Ovary (tissue), 3 donors: ENCODE measurements around the gene CENPB.

ENCODE experiments used
- POLR2A ChIP-seq: fragments of 450-650 bp; IDR thresholded peaks from one replicate; pipeline ENCODE4 v1.6.1; 2017; ENCODE audit warnings: antibody characterized with exemption, mild to moderate bottlenecking, moderate library complexity
- TF ChIP-seq, protein P1 (sequence below), 3 donors: fragments of 450-650 bp in 2 of 3; fragments of 200-600 bp in 1 of 3; IDR thresholded peaks; one replicate each; pipeline versions ENCODE4 v1.5.1 to v1.8.0; 2016 to 2022; ENCODE audit warnings: antibody characterized with exemption in 3 of 3, mild to moderate bottlenecking in 1 of 3
- donor health status: DM: no; HTN: no; CAD: no.

DNA sequence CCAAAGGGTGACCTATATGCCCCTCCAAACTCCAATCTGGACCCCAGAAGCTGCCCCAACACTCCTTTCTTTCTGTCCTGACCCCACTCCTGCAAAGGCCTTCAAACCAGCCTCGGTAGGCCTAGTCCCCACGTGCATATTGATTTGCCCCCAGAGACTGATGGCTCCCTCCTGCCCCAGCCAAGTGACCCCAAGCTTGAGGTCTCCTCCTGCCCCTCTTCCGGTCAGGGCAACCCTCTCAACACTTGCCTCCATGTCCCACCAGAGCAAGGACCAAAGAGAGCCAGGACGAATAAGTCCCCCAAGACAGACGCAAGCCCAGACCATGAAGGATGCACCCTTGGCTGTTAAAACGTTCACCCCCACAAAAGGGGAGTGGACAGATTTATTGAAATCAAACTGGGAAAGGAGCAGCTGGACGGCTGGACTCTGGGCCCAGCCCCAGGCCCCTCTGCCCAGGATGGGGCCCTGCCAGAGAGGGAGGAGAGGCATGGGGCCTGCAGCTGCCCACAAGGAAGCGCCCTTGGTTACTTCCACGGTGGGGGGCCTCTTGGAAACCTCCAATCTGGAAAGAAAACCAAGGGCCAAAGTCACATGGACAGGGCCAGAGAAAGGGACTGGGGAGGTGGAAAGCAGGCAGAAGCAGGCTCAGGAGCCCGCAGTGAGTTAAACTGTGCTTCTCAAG, 2.9 kb downstream of the CENPB start:
- TF ChIP-seq, protein P1, sequence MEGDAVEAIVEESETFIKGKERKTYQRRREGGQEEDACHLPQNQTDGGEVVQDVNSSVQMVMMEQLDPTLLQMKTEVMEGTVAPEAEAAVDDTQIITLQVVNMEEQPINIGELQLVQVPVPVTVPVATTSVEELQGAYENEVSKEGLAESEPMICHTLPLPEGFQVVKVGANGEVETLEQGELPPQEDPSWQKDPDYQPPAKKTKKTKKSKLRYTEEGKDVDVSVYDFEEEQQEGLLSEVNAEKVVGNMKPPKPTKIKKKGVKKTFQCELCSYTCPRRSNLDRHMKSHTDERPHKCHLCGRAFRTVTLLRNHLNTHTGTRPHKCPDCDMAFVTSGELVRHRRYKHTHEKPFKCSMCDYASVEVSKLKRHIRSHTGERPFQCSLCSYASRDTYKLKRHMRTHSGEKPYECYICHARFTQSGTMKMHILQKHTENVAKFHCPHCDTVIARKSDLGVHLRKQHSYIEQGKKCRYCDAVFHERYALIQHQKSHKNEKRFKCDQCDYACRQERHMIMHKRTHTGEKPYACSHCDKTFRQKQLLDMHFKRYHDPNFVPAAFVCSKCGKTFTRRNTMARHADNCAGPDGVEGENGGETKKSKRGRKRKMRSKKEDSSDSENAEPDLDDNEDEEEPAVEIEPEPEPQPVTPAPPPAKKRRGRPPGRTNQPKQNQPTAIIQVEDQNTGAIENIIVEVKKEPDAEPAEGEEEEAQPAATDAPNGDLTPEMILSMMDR (IDR thresholded peaks at IDR 0.05), result no peak
- no peak for TF ChIP-seq POLR2A
